ENCODE data around the gene FAM76B. TPM values are rescaled to one million over a fixed set of nuclear protein-coding genes. Genes with fewer than 3 reads are reported as not detected.

Gene FAM76B
- total RNA-seq, 1 experiment from 2014 or later = 23.8 TPM

GRCh38 chr11:95727620-95728019 lies 62.0 kb downstream of the FAM76B start:
- Histone ChIP-seq H2AFZ (no peak overlapping the region), H4K20me1 (ENCODE audit: insufficient read depth) (no peaks in the 10 kb centered on the region), H3K9me2 (ENCODE audit: insufficient read depth) (peaks cover 6% of the 10 kb centered on the region), H3K4me3 (no peak overlapping the region), H3K27ac (no peak overlapping the region), H3K4me1 (replicated peaks; ENCODE audit: insufficient read depth) (no peaks in the 10 kb centered on the region), H3F3A (ENCODE audit: insufficient read depth, low read depth) (no peaks in the 10 kb centered on the region), H3K36me3 (ENCODE audit: low read depth) (no peaks in the 10 kb centered on the region), H3K79me2 (ENCODE audit: low read depth) (no peaks in the 10 kb centered on the region), H3K9me3 (ENCODE audit: insufficient read depth, low read depth) (no peaks in the 10 kb centered on the region), H3K27me3 (ENCODE audit: insufficient read depth, low read depth) (no peaks in the 10 kb centered on the region), H3K4me2 (no peak overlapping the region)
- intact Hi-C loops (cut with micrococcal nuclease; ENCODE audit: unreplicated experiment) = no loop called here
- no TSS peak for BruUV-seq (replicated peaks)
- no peak for DNase-seq
- ChIA-PET POLR2A (ENCODE audit: unreplicated experiment) (no interaction called here), CTCF (no interaction called here)
- TF ChIP-seq EZH2 (IDR thresholded peaks at IDR 0.05; ENCODE audit: low read depth) = no peak
- TF ChIP-seq, protein P1, sequence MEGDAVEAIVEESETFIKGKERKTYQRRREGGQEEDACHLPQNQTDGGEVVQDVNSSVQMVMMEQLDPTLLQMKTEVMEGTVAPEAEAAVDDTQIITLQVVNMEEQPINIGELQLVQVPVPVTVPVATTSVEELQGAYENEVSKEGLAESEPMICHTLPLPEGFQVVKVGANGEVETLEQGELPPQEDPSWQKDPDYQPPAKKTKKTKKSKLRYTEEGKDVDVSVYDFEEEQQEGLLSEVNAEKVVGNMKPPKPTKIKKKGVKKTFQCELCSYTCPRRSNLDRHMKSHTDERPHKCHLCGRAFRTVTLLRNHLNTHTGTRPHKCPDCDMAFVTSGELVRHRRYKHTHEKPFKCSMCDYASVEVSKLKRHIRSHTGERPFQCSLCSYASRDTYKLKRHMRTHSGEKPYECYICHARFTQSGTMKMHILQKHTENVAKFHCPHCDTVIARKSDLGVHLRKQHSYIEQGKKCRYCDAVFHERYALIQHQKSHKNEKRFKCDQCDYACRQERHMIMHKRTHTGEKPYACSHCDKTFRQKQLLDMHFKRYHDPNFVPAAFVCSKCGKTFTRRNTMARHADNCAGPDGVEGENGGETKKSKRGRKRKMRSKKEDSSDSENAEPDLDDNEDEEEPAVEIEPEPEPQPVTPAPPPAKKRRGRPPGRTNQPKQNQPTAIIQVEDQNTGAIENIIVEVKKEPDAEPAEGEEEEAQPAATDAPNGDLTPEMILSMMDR (conservative IDR thresholded peaks at IDR 0.05) = no peak

- no peak overlapping the region for H3K4me3 ChIP-seq
- TF ChIP-seq, protein P1 (conservative IDR thresholded peaks at IDR 0.05) = no peak
- TF ChIP-seq EZH2 (IDR thresholded peaks at IDR 0.05; ENCODE audit: low read depth) = no peak
- DNase-seq = no peak
- intact Hi-C loops (cut with micrococcal nuclease; ENCODE audit: unreplicated experiment) = no loop called here
- no peak overlapping the region for H3K27ac ChIP-seq
- no peaks in the 10 kb centered on the region for H3F3A ChIP-seq (ENCODE audit: insufficient read depth, low read depth)
- no peak overlapping the region for H3K4me2 ChIP-seq
- no peaks in the 10 kb centered on the region for H4K20me1 ChIP-seq (ENCODE audit: insufficient read depth)
- no peaks in the 10 kb centered on the region for H3K9me3 ChIP-seq (ENCODE audit: insufficient read depth, low read depth)
- ChIA-PET CTCF (no interaction called here), POLR2A (ENCODE audit: unreplicated experiment) (no interaction called here)
- H3K27me3 ChIP-seq (ENCODE audit: insufficient read depth, low read depth) = no peaks in the 10 kb centered on the region
- no TSS peak for BruUV-seq (replicated peaks)
- H3K9me2 ChIP-seq (ENCODE audit: insufficient read depth) = peaks cover 4% of the 10 kb centered on the region
- H3K4me1 ChIP-seq (replicated peaks; ENCODE audit: insufficient read depth) = no peaks in the 10 kb centered on the region
- H2AFZ ChIP-seq = no peak overlapping the region
- H3K36me3 ChIP-seq (ENCODE audit: low read depth) = no peaks in the 10 kb centered on the region
- no peaks in the 10 kb centered on the region for H3K79me2 ChIP-seq (ENCODE audit: low read depth)
These were observed 62.5 kb downstream of the FAM76B start for GRCh38 chr11:95727111-95727510.

DNA sequence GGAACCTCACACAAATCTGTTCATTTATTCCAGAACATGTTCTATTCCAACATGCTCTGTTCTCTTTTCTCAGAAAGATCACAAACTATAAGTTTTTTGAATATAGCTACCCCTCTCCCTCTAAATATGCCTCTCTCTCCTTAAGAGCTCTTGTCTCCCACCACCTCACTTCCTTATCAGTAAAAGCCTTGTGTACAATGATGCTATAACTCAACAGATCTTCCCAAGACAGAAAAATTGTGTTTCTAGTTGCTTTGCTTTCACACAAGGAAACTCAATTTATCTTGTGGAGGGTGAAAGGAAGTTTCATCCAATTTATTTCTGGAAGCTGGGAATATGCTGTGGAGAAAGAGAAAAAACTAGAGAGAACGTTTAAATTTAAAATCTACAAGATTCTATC lies 64.4 kb downstream of the FAM76B start:
- no peak overlapping the region for H3K27ac ChIP-seq
- no peak overlapping the region for H3K4me3 ChIP-seq
- no peaks in the 10 kb centered on the region for H4K20me1 ChIP-seq (ENCODE audit: insufficient read depth)
- DNase-seq = no peak
- CTCF ChIA-PET = no interaction called here
- BruUV-seq (replicated peaks) = no TSS peak
- H3K36me3 ChIP-seq (ENCODE audit: low read depth) = no peaks in the 10 kb centered on the region
- no peak overlapping the region for H2AFZ ChIP-seq
- POLR2A ChIA-PET (ENCODE audit: unreplicated experiment) = no interaction called here
- TF ChIP-seq, protein P1 (conservative IDR thresholded peaks at IDR 0.05) = no peak
- TF ChIP-seq EZH2 (IDR thresholded peaks at IDR 0.05; ENCODE audit: low read depth) = no peak
- no peaks in the 10 kb centered on the region for H3K27me3 ChIP-seq (ENCODE audit: insufficient read depth, low read depth)
- H3K4me2 ChIP-seq = no peak overlapping the region
- no peaks in the 10 kb centered on the region for H3F3A ChIP-seq (ENCODE audit: insufficient read depth, low read depth)
- H3K9me2 ChIP-seq (ENCODE audit: insufficient read depth) = no peaks in the 10 kb centered on the region
- no peaks in the 10 kb centered on the region for H3K4me1 ChIP-seq (replicated peaks; ENCODE audit: insufficient read depth)
- no peaks in the 10 kb centered on the region for H3K79me2 ChIP-seq (ENCODE audit: low read depth)
- no peaks in the 10 kb centered on the region; the same call in 1 of the 2 replicates for H3K9me3 ChIP-seq (ENCODE audit: insufficient read depth, low read depth)
- intact Hi-C loops (cut with micrococcal nuclease; ENCODE audit: unreplicated experiment) = no loop called here

Measured in PC-9 (cell line).